GM18519 (cell line): ENCODE data around the gene AVL9.

Source experiments
- ATAC-seq: cut with Tn5 transposase; IDR thresholded peaks from one replicate; pipeline ENCODE4 v1.9.1; 2021; ENCODE audit warnings: mild to moderate bottlenecking, moderate library complexity; ENCODE audit not compliant: unreplicated experiment, low FRiP score

Gene AVL9

DNA sequence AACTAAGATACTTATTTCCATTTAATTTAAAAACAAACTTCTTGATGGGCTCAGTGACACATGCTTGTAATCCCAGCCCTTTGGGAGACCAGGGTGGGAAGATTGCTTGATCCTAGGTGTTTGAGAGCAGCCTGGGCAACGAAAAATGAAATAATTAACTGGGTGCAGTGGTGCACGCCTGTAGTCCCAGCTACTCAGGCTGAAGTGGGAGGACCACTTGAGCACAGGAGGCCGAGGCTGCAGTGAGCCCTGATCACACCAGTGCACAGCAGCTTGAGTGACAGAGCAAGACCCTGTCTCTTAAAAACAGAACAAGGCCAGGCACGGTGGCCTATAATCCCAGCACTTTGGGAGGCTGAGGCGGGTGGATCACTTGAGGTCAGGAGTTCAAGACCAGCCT, 37.4 kb downstream of the AVL9 start:
- no peak for ATAC-seq

DNA sequence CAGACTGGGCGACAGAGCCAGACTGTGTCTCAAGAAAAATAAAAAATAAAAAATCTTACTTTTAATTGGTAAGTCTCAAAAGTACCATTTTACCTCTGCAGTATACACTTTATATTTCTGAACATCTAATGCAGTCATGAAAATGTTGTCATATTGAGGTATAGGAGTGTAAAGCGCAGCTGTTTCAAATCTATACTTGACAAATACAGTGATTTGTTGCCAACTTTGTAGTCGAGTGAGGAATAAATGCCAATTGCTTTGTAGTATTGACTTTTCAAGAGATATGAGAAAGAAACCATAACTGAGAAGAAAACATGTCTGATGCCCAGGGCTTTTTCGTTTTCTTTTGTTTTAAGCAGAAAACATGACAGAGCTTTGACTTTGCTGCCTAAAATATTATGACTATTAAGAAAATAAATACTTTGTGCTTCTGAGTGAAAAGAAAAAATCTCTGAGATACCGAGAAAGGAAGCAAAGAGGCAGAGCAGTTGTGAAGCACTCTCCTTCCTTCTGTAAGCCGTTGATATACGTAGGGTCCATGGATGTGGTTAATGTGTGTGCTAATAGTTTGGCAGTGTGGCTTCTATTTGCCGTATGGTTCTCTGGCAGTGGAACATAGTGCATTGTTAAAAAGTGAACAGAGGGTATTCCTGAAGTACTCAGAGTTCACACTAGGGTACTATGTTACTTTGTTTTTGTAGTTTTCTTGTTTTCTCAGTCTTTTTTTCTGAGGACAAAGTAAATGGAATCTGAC, 38.2 kb downstream of the AVL9 start:
- no peak for ATAC-seq

DNA sequence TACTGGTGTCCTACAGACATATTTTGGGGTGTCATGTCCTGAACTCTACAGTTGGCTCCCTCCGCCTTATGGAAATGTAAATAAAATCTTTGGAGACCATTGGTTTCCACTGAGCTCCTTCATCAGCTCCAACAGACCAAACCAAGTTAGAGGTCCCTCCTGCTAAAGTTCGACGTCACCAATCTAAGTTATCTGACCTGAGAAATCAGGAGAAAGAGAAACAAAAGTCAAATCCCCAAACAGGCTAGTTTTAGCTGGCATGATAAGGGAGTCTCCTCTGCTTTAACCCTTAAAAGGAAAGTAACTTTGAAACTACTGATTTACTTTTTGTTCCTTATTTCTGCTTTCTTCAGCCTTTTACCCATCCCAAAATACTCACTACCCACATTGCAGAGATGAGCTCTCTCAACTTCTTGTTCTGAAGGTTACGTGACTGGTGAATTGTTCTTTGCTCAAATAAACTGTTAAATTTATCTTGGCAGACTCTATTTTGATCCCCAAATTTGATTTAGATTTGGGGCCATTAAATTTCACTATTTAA, 39.9 kb downstream of the AVL9 start:
- ATAC-seq = peak; percentile 50

DNA sequence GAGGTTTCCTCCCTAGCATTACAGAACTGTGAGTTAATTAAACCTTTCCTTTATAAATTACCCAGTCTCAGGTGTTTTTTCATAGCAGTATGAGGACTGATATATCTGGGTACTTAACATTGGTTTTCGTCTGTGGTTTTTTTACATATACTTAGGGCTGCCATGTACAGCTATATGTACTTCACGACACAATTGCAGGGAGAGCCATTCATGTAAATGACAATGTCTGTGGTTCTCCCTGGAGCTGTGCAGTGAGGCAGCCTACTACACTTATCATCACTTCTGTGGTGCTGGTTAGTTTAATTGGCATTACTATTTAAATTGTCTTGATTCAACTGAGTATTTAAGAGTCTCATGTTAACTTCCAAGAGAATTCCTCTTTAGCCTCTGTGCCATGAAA, 40.7 kb downstream of the AVL9 start:
- no peak for ATAC-seq

DNA sequence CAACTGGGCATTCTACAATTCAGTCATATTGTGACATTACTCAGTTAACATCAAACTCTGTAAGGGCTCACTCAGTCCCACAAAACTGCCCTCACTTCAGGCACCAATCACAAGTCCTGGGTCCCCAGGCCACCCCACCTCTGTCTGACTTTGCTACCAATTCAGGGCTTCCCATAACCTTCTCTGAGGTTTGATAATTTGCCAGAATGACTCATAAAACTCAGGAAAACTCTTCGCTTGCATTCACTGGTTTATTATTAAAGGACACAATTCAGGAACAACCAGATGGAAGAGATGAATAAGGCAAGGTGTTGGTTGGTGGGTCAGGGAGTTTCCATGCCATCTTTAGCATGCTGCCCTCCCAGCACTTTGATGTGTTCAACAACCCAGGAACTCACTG, 41.3 kb downstream of the AVL9 start:
- no peak for ATAC-seq

DNA sequence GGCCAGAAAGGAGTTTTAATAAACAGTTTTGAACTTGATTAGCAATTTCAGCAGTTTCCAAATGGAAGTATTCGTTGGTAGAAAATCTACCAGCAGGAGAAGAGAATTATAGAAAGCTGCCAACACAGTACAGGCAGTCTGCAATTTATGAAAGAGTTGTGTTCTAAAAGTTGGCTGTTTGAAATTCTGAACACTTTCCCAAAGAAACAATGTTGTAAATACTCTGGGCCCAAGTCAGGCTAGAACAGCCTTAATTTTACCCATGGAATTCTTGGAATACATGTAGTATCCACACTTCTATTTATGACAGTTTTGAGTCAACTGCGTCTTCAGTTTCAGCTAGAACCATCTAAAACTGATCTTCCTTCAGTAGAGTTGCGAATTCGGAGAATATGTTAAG, 42.5 kb downstream of the AVL9 start:
- ATAC-seq = no peak

DNA sequence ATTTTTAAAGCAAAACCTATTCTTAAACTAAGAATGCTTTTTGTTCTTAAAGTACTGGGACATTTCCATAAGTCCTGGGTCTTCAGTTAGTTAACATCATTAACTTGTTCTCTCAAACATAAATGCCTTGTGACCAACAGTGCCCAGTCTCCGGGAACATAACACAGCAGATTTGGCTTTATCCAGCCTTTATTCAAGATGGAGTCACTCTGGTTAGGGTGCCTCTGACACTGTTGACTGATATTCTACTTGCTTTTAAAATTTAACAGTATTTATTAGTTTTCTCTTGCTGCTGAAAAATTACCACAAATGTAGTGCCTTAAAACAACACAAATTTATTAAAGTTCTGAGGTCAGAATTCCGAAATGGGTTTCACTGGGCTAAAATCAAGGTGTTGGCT, 44.1 kb downstream of the AVL9 start:
- ATAC-seq = no peak

DNA sequence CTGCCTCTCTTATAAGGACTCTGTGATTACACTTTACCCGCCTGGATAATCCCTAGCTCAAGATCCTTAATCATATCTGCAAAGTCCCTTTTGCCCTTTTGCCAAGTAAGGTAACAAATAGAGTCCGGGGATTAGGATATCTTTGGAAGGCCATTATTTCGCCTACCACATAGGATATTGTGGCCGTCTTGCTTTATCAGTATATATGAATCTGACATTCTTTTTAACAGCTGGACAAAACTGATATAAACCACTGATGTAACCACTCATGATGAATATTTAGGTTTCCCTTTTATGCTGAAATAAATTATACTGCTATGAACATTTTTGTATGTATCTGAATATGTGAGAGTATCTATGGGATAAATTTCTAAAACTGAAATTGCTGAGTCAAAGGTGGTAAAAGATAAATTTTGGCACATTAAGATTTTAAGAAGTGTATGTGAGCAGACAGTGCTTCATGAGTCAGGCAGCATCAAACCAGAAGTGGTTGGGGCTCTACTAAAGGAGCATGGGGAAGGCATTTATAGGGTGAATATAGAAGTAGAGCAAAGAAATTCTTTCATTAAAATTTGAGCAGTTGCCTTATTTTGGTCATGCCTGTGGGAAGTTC, 44.7 kb downstream of the AVL9 start:
- ATAC-seq = no peak

DNA sequence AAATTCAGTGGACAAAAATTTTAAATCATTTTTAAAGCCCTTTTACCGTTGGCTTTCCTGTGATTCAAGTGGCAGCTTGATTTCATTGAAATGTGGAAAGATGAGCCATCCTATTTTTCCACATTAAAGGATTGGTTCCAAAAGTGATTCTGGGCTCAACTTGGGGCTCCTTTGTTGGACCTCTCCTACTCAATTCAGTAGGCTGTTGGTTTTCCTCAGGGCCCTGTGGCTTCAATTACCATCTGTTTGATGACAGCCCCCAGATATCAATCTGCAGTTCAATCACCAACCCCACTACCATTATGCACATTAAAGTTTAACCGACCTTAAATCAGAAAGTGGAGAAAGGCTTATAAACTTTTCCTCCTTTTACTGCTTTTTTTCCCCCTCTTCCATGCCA, 47.3 kb downstream of the AVL9 start:
- no peak for ATAC-seq

DNA sequence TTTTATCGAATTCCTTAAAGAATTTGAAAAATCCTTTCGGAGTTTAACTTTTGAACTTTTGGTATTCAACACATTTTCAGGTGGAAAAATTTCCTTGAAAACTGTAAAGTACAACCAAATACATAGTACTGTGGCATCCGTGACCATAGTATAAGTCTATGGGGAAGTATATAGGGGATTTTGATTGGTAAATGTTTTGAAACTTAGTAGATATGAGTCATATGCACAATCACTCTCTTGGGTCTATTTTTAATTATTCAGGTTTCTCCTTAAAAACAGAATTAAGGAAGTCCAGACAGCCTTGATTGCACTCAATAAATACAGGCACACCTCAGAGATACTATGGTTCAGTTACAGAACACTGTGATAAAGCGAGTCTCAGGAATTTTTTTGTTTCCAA, 64.2 kb downstream of the AVL9 start:
- ATAC-seq = no peak

DNA sequence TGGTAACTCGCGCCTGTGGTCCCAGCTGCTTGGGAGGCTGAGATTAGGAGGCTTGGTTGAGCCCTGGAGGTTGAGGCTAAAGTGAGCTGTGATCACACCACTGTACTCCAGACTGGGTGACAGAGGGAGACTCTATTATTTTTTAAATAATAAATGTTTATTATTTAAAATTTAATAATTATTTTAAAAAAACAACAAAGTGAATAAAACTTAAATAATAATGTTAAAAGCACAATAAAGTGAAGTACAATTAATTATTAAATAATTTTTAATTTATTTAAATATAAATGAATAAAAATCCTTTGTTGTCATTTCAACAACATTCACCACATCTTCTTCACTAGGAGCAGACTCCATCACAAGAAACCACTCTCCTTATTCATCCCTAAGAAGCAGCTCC, 64.8 kb downstream of the AVL9 start:
- no peak for ATAC-seq

DNA sequence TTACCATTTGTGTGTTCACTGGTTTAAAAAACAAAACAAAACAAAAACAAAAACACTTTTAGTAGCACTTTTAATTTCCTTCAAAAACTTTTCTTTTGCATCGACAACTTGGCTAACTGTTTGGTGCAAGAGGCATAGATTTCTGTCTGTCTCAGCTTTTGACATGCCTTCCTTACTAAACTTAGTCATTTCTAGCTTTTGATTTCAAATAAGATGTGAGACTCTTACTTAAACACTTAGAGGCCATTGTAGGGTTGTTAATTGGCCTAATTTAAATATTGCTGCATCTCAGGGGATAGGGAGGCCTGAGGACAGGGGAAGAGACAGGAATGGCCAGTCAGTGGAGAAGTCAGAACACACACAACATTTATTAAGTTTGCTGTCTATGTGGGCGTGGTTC, 66.3 kb downstream of the AVL9 start:
- no peak for ATAC-seq

DNA sequence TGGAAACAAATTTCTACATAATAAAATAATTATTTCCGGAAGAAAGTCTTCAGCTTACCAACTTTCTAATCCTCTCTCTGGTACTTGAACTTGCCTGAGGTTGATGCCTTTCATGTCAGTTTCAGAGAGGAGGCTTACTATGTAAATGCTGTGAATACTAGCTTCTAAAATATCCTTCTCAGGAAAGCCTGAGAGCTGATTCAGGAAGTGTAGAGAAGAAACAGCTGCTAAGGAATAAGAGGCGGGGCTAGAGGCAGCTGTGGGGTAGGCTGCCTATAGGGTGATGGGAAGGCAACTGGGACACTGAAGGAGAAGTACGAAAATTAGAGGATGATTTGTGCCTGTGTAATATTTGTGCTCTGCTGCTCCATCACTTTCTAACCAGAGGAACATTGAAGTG, 69.3 kb downstream of the AVL9 start:
- ATAC-seq = no peak

DNA sequence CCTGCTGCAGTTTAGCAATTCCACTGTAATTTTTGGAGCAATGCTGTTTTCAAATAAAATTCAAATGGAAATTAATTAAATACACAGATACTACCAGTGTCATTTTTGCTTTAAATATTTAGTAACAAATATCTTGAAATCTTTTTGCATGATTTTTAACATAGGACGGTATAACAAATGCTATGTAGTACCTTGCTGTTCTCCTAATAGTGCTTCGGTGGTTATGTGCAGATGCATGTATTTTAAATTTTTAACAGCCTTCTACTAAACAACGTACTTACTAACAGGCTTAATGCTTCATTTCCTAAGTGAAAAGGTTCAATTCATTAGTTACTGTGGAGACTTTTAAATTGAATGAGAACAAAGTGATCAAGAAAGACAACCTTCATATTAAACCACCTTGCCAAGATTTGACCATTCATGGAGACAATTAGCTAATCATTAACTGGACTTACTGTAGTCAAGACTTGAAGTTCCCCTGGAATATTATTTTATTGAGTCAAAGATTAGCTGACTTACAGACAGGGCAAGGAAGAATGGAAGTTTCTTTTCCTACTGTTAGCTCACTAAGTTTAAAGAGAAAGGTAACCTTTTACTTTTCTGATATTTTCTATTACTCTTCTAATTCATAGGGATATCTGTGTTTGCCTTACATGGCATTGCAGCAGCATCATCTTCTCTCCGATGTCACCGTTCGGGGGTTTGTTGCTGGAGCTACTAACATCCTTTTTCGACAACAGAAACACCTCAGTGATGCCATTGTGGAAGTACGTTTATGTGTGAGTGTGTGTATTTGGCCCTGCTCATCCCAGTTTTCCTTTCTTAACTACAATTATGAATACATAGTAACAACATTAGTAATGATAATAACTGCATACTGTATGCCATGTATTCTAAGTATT, 74.3 kb downstream of the AVL9 start:
- no peak for ATAC-seq

DNA sequence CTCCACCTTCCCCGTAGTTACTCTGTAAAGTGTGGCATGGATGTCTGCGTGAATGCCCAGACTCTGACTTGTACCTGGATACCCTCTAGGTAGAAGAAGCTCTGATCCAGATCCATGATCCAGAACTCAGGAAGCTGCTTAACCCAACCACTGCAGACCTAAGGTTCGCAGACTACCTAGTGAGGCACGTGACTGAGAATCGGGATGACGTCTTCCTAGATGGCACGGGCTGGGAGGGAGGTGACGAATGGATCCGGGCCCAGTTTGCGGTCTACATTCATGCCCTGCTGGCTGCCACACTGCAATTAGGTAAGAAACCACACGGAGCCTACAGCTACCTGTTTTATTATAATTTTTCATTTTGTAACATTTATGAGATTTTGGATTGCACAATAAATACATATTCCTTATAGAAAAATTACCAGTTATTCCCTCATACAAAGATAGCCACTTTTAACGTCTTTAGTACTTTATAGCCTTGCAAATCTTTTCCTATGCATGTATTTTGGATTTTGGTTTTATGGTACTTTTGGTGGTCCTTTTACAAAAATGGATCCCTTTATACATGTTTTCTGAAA, 77.9 kb downstream of the AVL9 start:
- no peak for ATAC-seq

DNA sequence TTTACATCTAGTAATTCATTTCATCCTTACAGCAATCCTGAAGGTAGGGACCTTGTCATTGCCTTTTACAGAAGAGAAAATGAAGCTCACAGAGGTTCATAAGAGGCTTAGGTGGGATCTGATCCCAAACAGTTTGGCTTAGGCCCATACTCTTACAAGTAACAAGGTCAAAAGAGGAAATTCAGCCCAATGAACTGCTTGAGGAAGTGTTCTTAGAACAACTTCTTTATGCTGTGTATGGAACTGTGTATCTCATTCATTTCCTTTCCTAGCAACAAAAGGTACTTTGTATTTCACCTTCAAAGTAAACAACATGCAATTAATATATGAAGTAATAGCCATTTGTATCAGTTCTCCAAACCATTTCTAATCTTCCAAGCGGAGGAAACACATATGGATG, 79.3 kb downstream of the AVL9 start:
- ATAC-seq = no peak

DNA sequence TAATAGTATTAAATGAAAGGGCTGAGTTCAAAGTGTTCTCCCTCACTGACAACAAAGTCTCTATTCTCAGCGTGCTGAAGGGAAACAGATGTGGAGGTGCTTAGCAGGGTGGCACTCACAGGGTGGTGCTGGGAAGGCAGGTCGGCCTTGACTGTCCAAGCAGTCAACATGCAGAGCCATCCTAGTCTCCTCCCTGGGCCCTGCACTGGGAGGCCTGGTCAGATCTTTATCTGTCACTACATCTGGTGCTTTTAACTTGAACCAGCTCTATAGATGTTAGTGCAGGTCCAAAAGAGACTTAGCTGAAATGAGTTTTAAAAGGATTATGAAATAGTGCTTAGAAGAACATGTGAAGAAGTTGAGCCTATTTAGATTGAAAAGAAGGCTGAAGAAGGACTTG, 82.1 kb downstream of the AVL9 start:
- ATAC-seq = no peak

DNA sequence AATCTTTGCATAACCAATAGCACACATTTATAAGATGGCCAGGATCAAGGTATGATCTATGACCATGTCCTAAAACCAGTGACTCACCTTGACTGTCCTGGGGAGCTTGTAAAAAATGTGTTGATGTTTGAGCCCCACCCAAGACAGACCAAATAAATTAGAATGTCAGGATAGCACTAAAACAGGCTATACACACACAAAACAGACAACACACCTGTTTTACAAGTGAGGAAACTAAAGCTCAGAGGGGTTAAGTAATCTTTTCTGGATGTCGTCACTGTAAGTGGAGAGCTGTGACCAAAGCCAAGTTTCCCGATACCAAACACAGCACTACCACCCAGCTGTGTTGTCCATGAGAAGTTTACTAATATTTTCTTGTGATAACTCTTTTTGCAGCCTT, 84.5 kb downstream of the AVL9 start:
- no peak for ATAC-seq

DNA sequence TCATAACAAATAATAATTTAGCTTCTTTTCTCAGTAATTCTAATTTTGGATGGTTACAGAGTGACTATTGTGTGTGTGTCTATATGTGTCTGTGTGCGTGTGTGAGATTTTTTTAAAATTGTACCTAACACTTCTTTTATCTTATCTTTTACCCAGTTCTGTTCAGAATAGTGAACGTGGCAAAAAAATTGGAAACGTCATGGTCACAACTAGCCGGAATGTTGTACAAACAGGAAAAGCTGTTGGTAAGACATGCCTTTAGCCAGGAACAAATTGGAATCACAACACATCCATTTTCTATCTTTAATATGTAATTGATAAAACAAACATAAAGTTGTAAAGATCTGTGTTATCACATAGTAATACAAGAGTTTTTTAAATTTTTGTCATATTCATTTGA, 85.4 kb downstream of the AVL9 start:
- ATAC-seq = no peak

DNA sequence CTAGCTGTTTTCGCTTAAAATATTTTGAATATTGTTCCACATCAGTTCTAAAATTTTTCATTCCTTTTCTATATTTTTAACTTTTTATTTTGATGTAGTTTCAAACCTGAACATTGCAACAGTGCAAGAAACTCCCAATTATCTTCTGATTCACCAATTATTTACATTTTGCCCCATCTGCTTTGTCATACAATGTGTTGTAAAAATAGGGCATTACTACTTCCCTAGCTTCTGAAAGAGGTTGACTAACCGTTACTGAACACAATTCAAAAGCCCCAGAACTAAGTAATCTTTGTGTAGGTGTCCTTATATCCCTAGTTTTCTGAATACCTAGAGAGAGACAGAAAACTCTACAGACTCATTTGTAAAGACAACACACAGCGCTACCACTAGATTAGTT, 86.7 kb downstream of the AVL9 start:
- ATAC-seq = no peak

DNA sequence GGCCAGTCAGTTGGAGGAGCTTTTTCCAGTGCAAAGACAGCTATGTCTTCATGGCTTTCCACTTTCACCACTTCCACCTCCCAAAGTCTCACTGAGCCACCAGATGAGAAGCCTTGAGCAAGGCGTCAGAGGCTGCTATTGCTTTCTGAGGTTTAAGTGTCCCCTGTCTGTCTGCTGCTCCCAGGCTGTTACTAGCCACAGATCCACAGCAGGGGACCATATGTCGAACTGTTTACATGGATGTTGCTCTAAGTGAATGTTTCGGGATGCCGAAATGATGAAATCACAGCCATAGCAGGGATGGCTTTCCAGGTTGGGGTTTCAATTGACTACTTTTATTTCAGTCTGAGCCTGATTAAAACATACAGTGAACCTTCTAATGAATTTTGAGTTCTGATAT, 88.5 kb downstream of the AVL9 start:
- ATAC-seq = no peak
